Measurements from ENCODE around the gene INPP5B. TPM values are rescaled to one million over a fixed set of nuclear protein-coding genes. Genes with fewer than 3 reads are reported as not detected.

The INPP5B gene
- total RNA-seq, 1 experiment from 2014 or later, result 26.8 TPM

GRCh38 chr1:37890378-37891014 lies 56.4 kb downstream of the INPP5B start:
- ATAC-seq, result peak; percentile 39; the same call in 1 of the 2 replicates
- POLR2A ChIA-PET, result interaction anchor here (0.7 kb wide), 1 partner anchor 635 kb away, joined by 3 read pairs; no protein-coding TSS in a partner anchor
- no peak overlapping the region for H3K27ac Mint-ChIP-seq
- DNase-seq (ENCODE audit: low spot score), result no peak
- TF ChIP-seq ATF1 (CRISPR knock-in tag; IDR thresholded peaks at IDR 0.05) (no peak), FOXP1 (CRISPR knock-in tag; IDR thresholded peaks at IDR 0.05; ENCODE audit: borderline replicate concordance) (no peak), CREB1 (CRISPR knock-in tag; IDR thresholded peaks at IDR 0.05) (no peak), E2F4 (CRISPR knock-in tag; IDR thresholded peaks at IDR 0.05; ENCODE audit: borderline replicate concordance, low read depth) (no peak), SMAD3 (CRISPR knock-in tag; IDR thresholded peaks at IDR 0.05; ENCODE audit: borderline replicate concordance) (no peak), ARID4B (CRISPR knock-in tag; IDR thresholded peaks at IDR 0.05; ENCODE audit: borderline replicate concordance) (no peak), NFYB (CRISPR knock-in tag; conservative IDR thresholded peaks at IDR 0.05; ENCODE audit: low read depth) (no peak), SMAD4 (CRISPR knock-in tag; IDR thresholded peaks at IDR 0.05) (no peak), E2F5 (CRISPR knock-in tag; IDR thresholded peaks at IDR 0.05) (no peak), RELA (CRISPR knock-in tag; IDR thresholded peaks at IDR 0.05; ENCODE audit: borderline replicate concordance) (no peak), STAT6 (CRISPR knock-in tag; conservative IDR thresholded peaks at IDR 0.05; ENCODE audit: low read depth) (no peak), AR (CRISPR knock-in tag; IDR thresholded peaks at IDR 0.05) (no peak)
- no peaks in the 10 kb centered on the region for H3K27me3 Mint-ChIP-seq (ENCODE audit: low read depth)
- no peaks in the 10 kb centered on the region for H3K9me3 Mint-ChIP-seq
- H3K4me3 Mint-ChIP-seq, result no peak overlapping the region
- CTCF ChIA-PET, result interaction anchor here (1.8 kb wide), 1 partner anchor 41 kb away, joined by 4 read pairs; no protein-coding TSS in a partner anchor
- H3K4me1 Mint-ChIP-seq, result no peaks in the 10 kb centered on the region
- peaks cover 31% of the 10 kb centered on the region for H3K36me3 Mint-ChIP-seq
